Sigmoid colon (tissue), 7 donors: Measurements from ENCODE around the gene PRPH. TPM values are rescaled to one million over a fixed set of nuclear protein-coding genes. Genes with fewer than 3 reads are reported as not detected.
"Not testable (repeated sequence)": the region's sequence is repeated elsewhere in the genome, so short reads cannot be mapped to it uniquely, and the experiment has no call there.

Source experiments
- DNase-seq: peaks from one replicate; pipeline ENCODE4 v3.0.0-alpha.2; 2019
- H3K27ac ChIP-seq, 4 donors: fragments of 200-600 bp; sonication (generic); one replicate each; pipeline ENCODE4 v1.5.1; 2016 to 2019; ENCODE audit warnings: mild to moderate bottlenecking in 1 of 4
- H3K27me3 ChIP-seq, 3 donors: fragments of 200-600 bp; sonication (generic); one replicate each; pipeline ENCODE4 v1.5.1; 2019; ENCODE audit warnings: mild to moderate bottlenecking in 1 of 3
- H3K36me3 ChIP-seq, 4 donors: fragments of 200-600 bp; sonication (generic); one replicate each; pipeline ENCODE4 v1.5.1; 2016 to 2019
- H3K4me1 ChIP-seq, 4 donors: fragments of 200-600 bp; sonication (generic); one replicate each; pipeline ENCODE4 v1.5.1; 2017 to 2019
- H3K4me3 ChIP-seq, 4 donors: fragments of 200-600 bp; sonication (generic); one replicate each; pipeline ENCODE4 v1.5.1; 2017 to 2019; ENCODE audit warnings: mild to moderate bottlenecking in 2 of 4, moderate library complexity in 1 of 4
- H3K9me3 ChIP-seq, 4 donors: fragments of 200-600 bp in 3 of 4; sonication (generic) in 3 of 4; one replicate each; pipeline versions ENCODE4 v1.5.1 to v1.6.1; 2013 to 2019
- EP300 ChIP-seq, 4 donors: sonication (generic); formaldehyde crosslinking; IDR thresholded peaks; one replicate each; pipeline ENCODE4 v1.6.1; 2017; ENCODE audit warnings: antibody characterized with exemption in 4 of 4
- POLR2A ChIP-seq, 2 donors: fragments of 450-650 bp; IDR thresholded peaks; one replicate each; pipeline ENCODE4 v1.6.1; 2016; ENCODE audit warnings: antibody characterized with exemption in 2 of 2, mild to moderate bottlenecking in 2 of 2, moderate library complexity in 2 of 2
- POLR2AphosphoS5 ChIP-seq, 4 donors: sonication (generic); formaldehyde crosslinking; IDR thresholded peaks; one replicate each; pipeline ENCODE4 v1.6.1; 2017; ENCODE audit warnings: antibody characterized with exemption in 4 of 4
- WGBS, 2 donors: extraction: QIAGEN DNeasy Blood & Tissue Kit; methylation state at CpG; one replicate each; pipeline ENCODE4 v1.1.7; 2013; 5-methylcytosine and 5-hydroxymethylcytosine counted together
- intact Hi-C: fragments of 100-400 bp; cut with DNase I; formaldehyde crosslinking; loops from one replicate; pipeline ENCODE4 v1.15.1; 2023
- polyA plus RNA-seq, 3 donors: library from polyadenylated mRNA; stranded (reverse); fragments of 200-250 nt; gene quantifications; one replicate each; pipeline ENCODE4 v1.2.3, GENCODE V29; 2013
- total RNA-seq, 4 donors: library from RNA; depleted of rRNA; stranded (reverse); fragments of >200 nt; gene quantifications; one replicate each; pipeline ENCODE4 v1.1.0, GENCODE V29; 2016
- TF ChIP-seq, protein P1 (sequence below), 4 experiments: fragments of 450-650 bp in 3 of 4; fragments of 200-600 bp in 1 of 4; IDR thresholded peaks; one replicate each; pipeline ENCODE4 v1.5.1; 2016 to 2019; ENCODE audit warnings: antibody characterized with exemption in 4 of 4, mild to moderate bottlenecking in 3 of 4, moderate library complexity in 2 of 4
- donor health status: healthy with polysubstance abuse.
- donor health status: Bipolar disorder and iron deficiency.
- donor health status: healthy.

PRPH gene
- total and polyA plus RNA-seq, 7 donors = 0.46 to 56.2 (median 31.8) TPM

- TF ChIP-seq, protein P1, sequence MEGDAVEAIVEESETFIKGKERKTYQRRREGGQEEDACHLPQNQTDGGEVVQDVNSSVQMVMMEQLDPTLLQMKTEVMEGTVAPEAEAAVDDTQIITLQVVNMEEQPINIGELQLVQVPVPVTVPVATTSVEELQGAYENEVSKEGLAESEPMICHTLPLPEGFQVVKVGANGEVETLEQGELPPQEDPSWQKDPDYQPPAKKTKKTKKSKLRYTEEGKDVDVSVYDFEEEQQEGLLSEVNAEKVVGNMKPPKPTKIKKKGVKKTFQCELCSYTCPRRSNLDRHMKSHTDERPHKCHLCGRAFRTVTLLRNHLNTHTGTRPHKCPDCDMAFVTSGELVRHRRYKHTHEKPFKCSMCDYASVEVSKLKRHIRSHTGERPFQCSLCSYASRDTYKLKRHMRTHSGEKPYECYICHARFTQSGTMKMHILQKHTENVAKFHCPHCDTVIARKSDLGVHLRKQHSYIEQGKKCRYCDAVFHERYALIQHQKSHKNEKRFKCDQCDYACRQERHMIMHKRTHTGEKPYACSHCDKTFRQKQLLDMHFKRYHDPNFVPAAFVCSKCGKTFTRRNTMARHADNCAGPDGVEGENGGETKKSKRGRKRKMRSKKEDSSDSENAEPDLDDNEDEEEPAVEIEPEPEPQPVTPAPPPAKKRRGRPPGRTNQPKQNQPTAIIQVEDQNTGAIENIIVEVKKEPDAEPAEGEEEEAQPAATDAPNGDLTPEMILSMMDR (IDR thresholded peaks at IDR 0.05) = peak; percentile 50 to 74 (median 69)
- no peak for TF ChIP-seq EP300 (IDR thresholded peaks at IDR 0.05)
- H3K4me3 ChIP-seq = no peak overlapping the region
- no peaks in the 10 kb centered on the region for H3K9me3 ChIP-seq
- H3K36me3 ChIP-seq = no peaks in the 10 kb centered on the region
- 29 to 58% methylated on average over 11 of the region's 11 CpGs for WGBS, 2 donors
- peaks cover 26 to 65% (median 41%) of the 10 kb centered on the region in 3 donors for H3K27me3 ChIP-seq
- H3K27ac ChIP-seq = no peak overlapping the region
- intact Hi-C loops = no loop called here
- DNase-seq = peak; percentile 81
- H3K4me1 ChIP-seq = peaks cover 0 to 26% (median 14%) of the 10 kb centered on the region in 4 donors
Measured at GRCh38 chr12:49331380-49332222, 36.7 kb downstream of the PRPH start.

DNA sequence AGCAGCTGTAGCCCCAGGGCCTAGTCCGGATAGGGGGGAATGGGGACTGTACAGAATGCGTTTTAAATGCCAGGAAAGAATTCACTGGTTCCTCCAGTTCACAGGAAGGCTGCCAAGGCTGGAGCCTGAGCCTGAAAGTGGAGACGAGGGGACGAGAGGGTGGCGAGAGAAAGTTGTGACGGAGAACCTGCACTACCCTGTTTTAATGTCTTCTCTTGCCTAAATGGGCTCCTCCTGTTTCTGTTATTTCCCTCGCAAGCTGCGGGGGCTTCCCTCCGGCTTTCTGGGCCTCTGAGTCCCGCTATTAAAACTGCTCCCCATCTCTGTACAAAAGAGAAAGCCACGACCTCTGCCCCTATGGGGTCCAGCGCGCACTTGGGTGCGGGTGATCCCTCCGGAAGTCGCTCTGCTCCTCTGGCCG is 37.5 kb downstream of the PRPH start:
- TF ChIP-seq EP300 (IDR thresholded peaks at IDR 0.05) = no peak
- TF ChIP-seq POLR2AphosphoS5 (IDR thresholded peaks at IDR 0.05) = no peak
- TF ChIP-seq, protein P1 (IDR thresholded peaks at IDR 0.05) = no peak
- TF ChIP-seq POLR2A (IDR thresholded peaks at IDR 0.05) = no peak

DNA sequence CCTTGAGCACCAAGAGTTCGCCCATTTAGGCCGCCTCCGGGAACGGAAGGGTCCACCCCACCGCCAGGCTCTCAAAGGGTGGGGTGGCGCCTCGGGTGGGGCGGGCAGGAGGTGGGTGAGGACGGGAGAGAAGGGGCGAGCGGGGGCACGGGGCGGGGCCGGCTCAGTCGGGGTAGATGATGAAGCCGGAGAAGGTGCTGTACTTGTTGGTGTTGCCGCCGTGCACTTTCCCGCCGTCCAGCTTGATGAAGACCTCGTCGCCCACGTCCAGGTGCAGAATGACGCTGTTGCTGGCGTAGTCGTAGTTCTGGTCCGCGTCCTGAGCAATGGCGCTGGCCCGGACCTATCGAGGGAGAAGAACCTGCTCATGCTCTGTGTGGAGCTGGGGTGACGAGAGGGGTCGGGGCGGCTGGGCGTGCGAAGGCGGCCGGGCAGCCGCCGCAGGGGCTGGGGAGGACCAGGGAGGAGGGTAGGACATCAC is 38.0 kb downstream of the PRPH start:
- Histone ChIP-seq H3K27ac (no peak overlapping the region), H3K27me3 (peaks cover 31 to 78% (median 54%) of the 10 kb centered on the region in 3 donors), H3K4me1 (peaks cover 0 to 33% (median 23%) of the 10 kb centered on the region in 4 donors), H3K4me3 (no peak overlapping the region), H3K9me3 (no peaks in the 10 kb centered on the region), H3K36me3 (no peaks in the 10 kb centered on the region)
- 28 to 54% methylated on average over 40 of the region's 40 CpGs for WGBS, 2 donors
- TF ChIP-seq POLR2A (IDR thresholded peaks at IDR 0.05) = no peak
- TF ChIP-seq EP300 (IDR thresholded peaks at IDR 0.05) = no peak
- TF ChIP-seq POLR2AphosphoS5 (IDR thresholded peaks at IDR 0.05) = no peak
- TF ChIP-seq, protein P1 (IDR thresholded peaks at IDR 0.05) = no peak
- DNase-seq = peak; percentile 57
- intact Hi-C loops = no loop called here

More for the DNA sequence above, 37.5 kb downstream of the PRPH start:
- Histone ChIP-seq H3K4me1 (peaks cover 0 to 33% (median 22%) of the 10 kb centered on the region in 4 donors), H3K36me3 (no peaks in the 10 kb centered on the region), H3K9me3 (no peaks in the 10 kb centered on the region), H3K27ac (no peak overlapping the region), H3K27me3 (peaks cover 29 to 73% (median 50%) of the 10 kb centered on the region in 3 donors), H3K4me3 (no peak overlapping the region)
- intact Hi-C loops = no loop called here
- DNase-seq = peak; percentile 33
- WGBS, 2 donors = 81 to 84% methylated on average over 17 of the region's 17 CpGs

DNA sequence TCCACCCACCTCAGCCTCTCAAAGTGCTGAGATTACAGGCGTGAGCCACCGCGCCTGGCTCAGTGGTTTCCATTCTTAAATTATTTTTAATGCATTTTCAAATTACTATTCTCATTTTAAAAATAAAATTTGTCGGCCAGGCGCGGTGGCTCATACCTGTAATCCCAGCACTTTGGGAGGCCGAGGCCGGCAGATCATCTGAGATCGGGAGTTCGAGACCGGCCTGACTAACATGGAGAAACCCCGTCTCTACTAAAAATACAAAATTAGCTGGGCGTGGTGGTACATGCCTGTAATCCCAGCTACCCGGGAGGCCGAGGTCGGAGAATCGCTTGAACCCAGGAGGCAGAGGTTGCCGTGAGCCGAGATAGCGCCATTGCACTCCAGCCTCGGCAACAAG is 38.8 kb downstream of the PRPH start:
- H3K36me3 ChIP-seq, H3K9me3 ChIP-seq, intact Hi-C loops, H3K4me3 ChIP-seq, H3K27ac ChIP-seq: not testable (repeated sequence)
- peak; percentile 44 for DNase-seq
- 44 to 50% methylated on average over 21 of the region's 21 CpGs for WGBS, 2 donors
- peaks cover 0 to 33% (median 23%) of the 10 kb centered on the region in 4 donors for H3K4me1 ChIP-seq
- H3K27me3 ChIP-seq = peaks cover 37 to 86% (median 55%) of the 10 kb centered on the region in 3 donors

DNA sequence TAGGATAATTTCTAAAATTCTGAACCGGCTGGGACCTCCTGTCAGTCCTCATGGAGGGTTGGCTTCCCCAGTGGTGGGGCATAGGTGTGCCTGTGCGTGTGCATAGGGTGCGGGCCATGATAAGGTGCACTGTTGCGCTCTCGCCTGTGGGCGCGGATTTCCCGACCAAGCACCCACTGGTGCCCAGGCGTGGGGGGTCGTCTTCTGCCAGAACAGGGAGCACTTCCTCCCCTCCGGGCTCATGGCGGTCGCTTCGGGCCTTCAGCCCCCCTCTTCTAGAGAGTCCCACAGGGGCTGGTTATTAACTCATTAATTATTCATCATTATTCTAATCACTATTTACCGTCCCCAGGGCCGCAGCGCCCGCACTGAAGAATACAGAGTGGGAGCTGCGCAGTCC is 39.3 kb downstream of the PRPH start:
- TF ChIP-seq POLR2AphosphoS5 (IDR thresholded peaks at IDR 0.05) (no peak), POLR2A (IDR thresholded peaks at IDR 0.05) (no peak), EP300 (IDR thresholded peaks at IDR 0.05) (no peak)
- TF ChIP-seq, protein P1 (IDR thresholded peaks at IDR 0.05) = no peak
- Histone ChIP-seq H3K4me3 (no peak overlapping the region), H3K27me3 (peaks cover 37 to 91% (median 58%) of the 10 kb centered on the region in 3 donors), H3K4me1 (peaks cover 0 to 33% (median 23%) of the 10 kb centered on the region in 4 donors), H3K36me3 (no peaks in the 10 kb centered on the region), H3K27ac (no peak overlapping the region), H3K9me3 (no peaks in the 10 kb centered on the region)
- peak; percentile 24 for DNase-seq
- intact Hi-C loops = no loop called here
- WGBS, 2 donors = 43 to 57% methylated on average over 19 of the region's 19 CpGs
